ENCODE results near the gene BCAS3. TPM values are rescaled to one million over a fixed set of nuclear protein-coding genes. Genes with fewer than 3 reads are reported as not detected.

The BCAS3 gene
- polyA plus RNA-seq, 3 donors: 10.3 to 19.1 (median 14.7) TPM

DNA sequence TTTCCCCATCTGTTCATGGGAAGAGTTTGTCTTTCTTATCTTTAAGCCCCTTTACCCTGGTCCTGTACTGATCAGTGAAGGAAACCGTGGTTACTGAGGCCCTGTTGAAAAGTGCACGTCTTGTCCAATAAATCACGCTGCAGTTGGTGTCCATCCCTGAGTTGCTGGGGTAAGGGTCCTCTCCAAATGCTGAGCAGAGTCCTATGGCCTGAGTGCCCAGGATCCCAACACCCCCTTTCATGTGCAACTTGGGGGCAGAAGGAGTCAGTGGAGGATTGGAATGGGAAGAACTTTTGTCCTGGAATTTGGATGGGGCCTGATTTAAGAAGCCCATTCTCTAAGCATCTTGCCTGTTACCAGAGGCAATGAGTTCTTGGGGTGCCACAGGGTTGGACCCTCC, 715.0 kb downstream of the BCAS3 start:
- no peak overlapping the region for H2AFZ ChIP-seq (ENCODE audit: insufficient read depth, low read depth, low read length, poor library complexity, severe bottlenecking)
- TF ChIP-seq, protein P1, sequence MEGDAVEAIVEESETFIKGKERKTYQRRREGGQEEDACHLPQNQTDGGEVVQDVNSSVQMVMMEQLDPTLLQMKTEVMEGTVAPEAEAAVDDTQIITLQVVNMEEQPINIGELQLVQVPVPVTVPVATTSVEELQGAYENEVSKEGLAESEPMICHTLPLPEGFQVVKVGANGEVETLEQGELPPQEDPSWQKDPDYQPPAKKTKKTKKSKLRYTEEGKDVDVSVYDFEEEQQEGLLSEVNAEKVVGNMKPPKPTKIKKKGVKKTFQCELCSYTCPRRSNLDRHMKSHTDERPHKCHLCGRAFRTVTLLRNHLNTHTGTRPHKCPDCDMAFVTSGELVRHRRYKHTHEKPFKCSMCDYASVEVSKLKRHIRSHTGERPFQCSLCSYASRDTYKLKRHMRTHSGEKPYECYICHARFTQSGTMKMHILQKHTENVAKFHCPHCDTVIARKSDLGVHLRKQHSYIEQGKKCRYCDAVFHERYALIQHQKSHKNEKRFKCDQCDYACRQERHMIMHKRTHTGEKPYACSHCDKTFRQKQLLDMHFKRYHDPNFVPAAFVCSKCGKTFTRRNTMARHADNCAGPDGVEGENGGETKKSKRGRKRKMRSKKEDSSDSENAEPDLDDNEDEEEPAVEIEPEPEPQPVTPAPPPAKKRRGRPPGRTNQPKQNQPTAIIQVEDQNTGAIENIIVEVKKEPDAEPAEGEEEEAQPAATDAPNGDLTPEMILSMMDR (IDR thresholded peaks at IDR 0.05): no peak
- H3K4me3 ChIP-seq (replicated peaks in 1 of 3; ENCODE audit: low read depth in 2 of 3, low read length in 3 of 3): no peak overlapping the region
- peaks cover 15 to 36% of the 10 kb centered on the region in 2 donors for H3K27me3 ChIP-seq (ENCODE audit: control insufficient read depth in 2 of 2, insufficient read depth in 2 of 2, low read length in 2 of 2)
- intact Hi-C loops (cut with micrococcal nuclease): loop anchor here (5.0 to 10.0 kb wide), 4 partner anchors 388 to 670 kb away; no protein-coding TSS in a partner anchor
- peaks cover 0 to 4% of the 10 kb centered on the region in 2 donors for H3K9me3 ChIP-seq (replicated peaks in 1 of 2; ENCODE audit: control insufficient read depth in 1 of 2, insufficient read depth in 1 of 2, low read length in 2 of 2)
- Mint-ChIP-seq H3K27ac (no peak overlapping the region), H3K4me3 (no peak overlapping the region), H3K27me3 (ENCODE audit: low read depth in 3 of 3) (peaks cover 39 to 71% (median 44%) of the 10 kb centered on the region in 3 donors), H3K36me3 (peaks cover 0 to 10% of the 10 kb centered on the region in 2 donors), H3K9me3 (peaks cover 0 to 11% (median 2%) of the 10 kb centered on the region in 7 donors), H3K4me1 (peaks cover 5% of the 10 kb centered on the region)
- no peaks in the 10 kb centered on the region for H3K36me3 ChIP-seq (replicated peaks in 1 of 2; ENCODE audit: control insufficient read depth in 1 of 2, insufficient read depth in 2 of 2, low read length in 2 of 2)
- no peak overlapping the region for H3K4me2 ChIP-seq (replicated peaks; ENCODE audit: extremely low read depth, low read length, poor library complexity, severe bottlenecking)
- no peaks in the 10 kb centered on the region for H4K20me1 ChIP-seq (ENCODE audit: insufficient read depth, low read length)
- no peaks in the 10 kb centered on the region for H3K79me2 ChIP-seq (ENCODE audit: insufficient read depth, low read length)
- no peak overlapping the region for H3K27ac ChIP-seq (ENCODE audit: low read depth in 1 of 2, low read length in 2 of 2)
- no peak for DNase-seq
- 75% methylated on average over 2 of the region's 3 CpGs for WGBS (ENCODE audit: insufficient coverage)
- H3K4me1 ChIP-seq (ENCODE audit: control insufficient read depth in 1 of 2, insufficient read depth in 2 of 2, low read length in 2 of 2): peaks cover 0 to 12% of the 10 kb centered on the region in 2 donors
- no peak overlapping the region for H3K9ac ChIP-seq (ENCODE audit: insufficient read depth, low read length, poor library complexity, severe bottlenecking)

DNA sequence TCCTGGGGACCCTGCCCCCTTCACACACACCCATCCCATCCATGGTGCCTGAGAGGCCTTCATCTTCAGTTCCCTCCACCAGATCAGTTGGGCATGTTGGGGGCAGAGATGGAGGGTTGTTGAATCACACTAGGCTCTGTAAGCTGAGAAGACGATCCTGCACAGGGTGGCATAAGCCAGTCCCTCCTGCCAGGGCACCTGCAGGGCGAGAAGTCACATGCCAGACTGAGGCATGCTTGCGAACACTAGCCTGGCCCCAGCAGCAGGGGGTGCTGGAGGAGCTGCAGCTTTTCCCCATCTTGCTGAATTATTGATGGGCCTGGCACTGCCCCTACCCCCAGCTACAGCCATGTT, 715.9 kb downstream of the BCAS3 start:
- Mint-ChIP-seq H3K9me3 (peaks cover 0 to 14% (median 5%) of the 10 kb centered on the region in 7 donors), H3K4me3 (no peak overlapping the region), H3K4me1 (peaks cover 11% of the 10 kb centered on the region), H3K36me3 (peaks cover 3 to 13% of the 10 kb centered on the region in 2 donors), H3K27ac (no peak overlapping the region), H3K27me3 (ENCODE audit: low read depth in 3 of 3) (peaks cover 47 to 77% (median 52%) of the 10 kb centered on the region in 3 donors)
- peaks cover 24 to 45% of the 10 kb centered on the region in 2 donors for H3K27me3 ChIP-seq (ENCODE audit: control insufficient read depth in 2 of 2, insufficient read depth in 2 of 2, low read length in 2 of 2)
- peaks cover 0 to 18% of the 10 kb centered on the region in 2 donors for H3K4me1 ChIP-seq (ENCODE audit: control insufficient read depth in 1 of 2, insufficient read depth in 2 of 2, low read length in 2 of 2)
- H3K27ac ChIP-seq (ENCODE audit: low read depth in 1 of 2, low read length in 2 of 2): no peak overlapping the region
- H3K36me3 ChIP-seq (replicated peaks in 1 of 2; ENCODE audit: control insufficient read depth in 1 of 2, insufficient read depth in 2 of 2, low read length in 2 of 2): no peaks in the 10 kb centered on the region
- no peak overlapping the region for H2AFZ ChIP-seq (ENCODE audit: insufficient read depth, low read depth, low read length, poor library complexity, severe bottlenecking)
- no peak overlapping the region for H3K4me2 ChIP-seq (replicated peaks; ENCODE audit: extremely low read depth, low read length, poor library complexity, severe bottlenecking)
- TF ChIP-seq, protein P1 (IDR thresholded peaks at IDR 0.05): no peak
- intact Hi-C loops (cut with micrococcal nuclease): loop anchor here (5.0 to 10.0 kb wide), 4 partner anchors 389 to 671 kb away; no protein-coding TSS in a partner anchor
- H3K9me3 ChIP-seq (replicated peaks in 1 of 2; ENCODE audit: control insufficient read depth in 1 of 2, insufficient read depth in 1 of 2, low read length in 2 of 2): peaks cover 0 to 11% of the 10 kb centered on the region in 2 donors
- no peak overlapping the region for H3K9ac ChIP-seq (ENCODE audit: insufficient read depth, low read length, poor library complexity, severe bottlenecking)
- no peaks in the 10 kb centered on the region for H4K20me1 ChIP-seq (ENCODE audit: insufficient read depth, low read length)
- DNase-seq: no peak
- H3K79me2 ChIP-seq (ENCODE audit: insufficient read depth, low read length): no peaks in the 10 kb centered on the region
- no peak overlapping the region for H3K4me3 ChIP-seq (replicated peaks in 1 of 3; ENCODE audit: low read depth in 2 of 3, low read length in 3 of 3)
- WGBS (ENCODE audit: insufficient coverage): 69% methylated on average over 3 of the region's 3 CpGs

Measured in CD14-positive monocyte (primary cell).